NCI-H2196 (cell line): ENCODE results near the gene NFKBIE.

Experiments
- DNase-seq: peaks from one replicate; lab custom pipeline; 2025; ENCODE audit not compliant: unreplicated experiment; lab: John Stamatoyannopoulos, UW

NFKBIE gene

DNA sequence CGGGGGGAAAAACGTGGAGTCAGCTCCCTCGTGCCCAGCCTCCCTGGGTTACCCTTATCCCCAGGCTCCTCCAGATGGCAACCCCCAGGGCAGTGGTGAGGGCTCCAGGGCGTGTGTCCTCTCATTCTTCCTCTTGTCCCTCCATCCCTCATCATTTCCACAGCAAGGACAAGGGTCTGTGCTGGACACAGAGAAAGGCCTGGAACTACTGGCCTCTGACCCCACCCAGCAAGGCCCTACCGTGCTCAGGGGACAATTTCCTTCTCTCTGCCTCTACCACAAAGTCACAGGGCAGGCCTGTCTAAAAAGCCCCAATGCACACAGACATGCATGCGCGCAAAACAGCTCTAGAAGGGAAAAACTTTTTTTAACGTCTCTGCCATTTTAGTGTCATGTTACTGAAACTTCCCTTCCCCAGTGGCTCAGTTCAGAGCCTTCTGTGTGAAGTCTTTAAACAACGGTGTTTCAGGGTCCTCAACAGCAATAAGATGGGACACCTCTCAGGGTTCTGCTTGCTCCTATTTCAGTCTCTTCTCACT lies 7.0 kb downstream of the NFKBIE start:
- no peak for DNase-seq

DNA sequence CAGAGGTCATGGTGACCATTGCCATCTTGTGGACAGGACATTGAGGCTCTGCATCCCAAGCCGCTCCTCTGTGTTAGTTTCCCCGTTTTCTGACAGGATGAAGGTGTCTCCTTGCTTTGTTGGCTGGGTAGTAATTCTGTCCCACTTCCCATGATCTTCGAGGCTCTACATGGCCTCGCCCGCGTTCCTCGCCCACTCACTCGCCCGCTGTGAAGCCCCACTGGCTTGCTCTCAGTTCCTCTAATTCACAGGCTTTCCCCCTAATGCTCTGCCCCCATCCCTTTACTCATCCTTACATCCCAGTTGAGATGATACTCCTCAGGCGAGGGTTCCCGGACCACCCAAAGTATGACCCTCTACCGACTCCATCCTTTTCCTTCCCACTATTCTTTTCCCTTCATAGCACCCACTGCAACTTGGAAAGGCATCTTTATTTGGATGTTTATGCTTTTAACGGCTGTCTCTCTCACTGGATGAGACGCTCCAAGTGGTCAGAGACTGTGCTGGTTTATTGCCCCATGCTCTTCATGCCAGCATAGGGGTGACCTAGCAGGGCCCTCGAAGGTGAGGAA lies 7.5 kb downstream of the NFKBIE start:
- DNase-seq: no peak

DNA sequence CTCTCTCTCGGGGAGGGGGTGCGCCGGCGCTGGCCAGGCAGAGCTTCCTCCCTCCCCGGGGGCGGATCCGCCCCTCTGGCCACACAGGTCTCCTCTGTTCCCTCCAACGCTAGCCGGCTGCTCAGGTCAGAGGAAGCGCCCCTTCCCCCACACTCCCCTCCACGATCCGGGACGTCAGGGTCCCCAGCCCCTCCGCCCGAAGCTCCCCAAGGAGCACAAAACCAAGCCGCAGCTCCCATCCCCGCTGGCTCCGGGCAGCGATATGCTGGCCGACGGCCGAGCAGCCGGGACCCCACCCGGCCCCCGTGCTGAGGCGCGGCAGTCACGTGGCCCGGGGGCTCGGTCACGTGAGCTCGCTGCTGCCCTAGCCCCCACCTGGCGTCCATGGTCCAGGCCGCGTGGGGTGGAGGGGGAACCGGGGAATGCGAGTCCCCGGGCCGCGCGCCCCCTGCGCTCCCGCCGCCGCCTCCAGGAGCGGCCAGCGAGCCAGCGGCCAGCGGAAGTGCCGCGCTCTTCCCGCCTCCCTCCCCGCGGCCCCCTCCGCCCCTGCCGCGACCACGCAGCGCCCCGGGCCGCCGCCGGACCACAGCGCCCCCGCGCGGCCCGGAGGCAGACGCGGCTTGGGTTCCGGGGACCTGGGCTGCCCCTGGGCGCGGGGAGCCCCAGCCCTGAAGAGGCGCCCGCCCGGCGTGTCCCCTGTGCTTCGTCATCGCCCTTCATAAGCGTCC lies 8.2 kb downstream of the NFKBIE start, which contains the start of gene SLC35B2:
SLC35B2 (minus strand) TSS at position 504 of the 728 bp plus-strand sequence; CDS start at position 386, 118 bp downstream.
- peak; percentile 88 for DNase-seq

DNA sequence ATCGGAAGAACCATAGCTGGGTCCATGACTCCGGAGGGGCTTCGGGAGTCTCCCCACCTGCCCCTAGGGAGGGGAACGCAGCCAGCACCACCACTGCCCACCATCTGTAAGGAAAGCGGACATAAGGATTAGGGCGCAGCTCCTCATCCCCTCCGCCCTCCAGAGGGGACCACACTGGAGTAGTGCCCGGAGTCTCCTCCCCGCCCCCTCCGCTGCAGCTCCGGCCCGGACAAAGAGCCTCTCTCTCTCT lies 8.7 kb downstream of the NFKBIE start:
- DNase-seq: no peak

DNA sequence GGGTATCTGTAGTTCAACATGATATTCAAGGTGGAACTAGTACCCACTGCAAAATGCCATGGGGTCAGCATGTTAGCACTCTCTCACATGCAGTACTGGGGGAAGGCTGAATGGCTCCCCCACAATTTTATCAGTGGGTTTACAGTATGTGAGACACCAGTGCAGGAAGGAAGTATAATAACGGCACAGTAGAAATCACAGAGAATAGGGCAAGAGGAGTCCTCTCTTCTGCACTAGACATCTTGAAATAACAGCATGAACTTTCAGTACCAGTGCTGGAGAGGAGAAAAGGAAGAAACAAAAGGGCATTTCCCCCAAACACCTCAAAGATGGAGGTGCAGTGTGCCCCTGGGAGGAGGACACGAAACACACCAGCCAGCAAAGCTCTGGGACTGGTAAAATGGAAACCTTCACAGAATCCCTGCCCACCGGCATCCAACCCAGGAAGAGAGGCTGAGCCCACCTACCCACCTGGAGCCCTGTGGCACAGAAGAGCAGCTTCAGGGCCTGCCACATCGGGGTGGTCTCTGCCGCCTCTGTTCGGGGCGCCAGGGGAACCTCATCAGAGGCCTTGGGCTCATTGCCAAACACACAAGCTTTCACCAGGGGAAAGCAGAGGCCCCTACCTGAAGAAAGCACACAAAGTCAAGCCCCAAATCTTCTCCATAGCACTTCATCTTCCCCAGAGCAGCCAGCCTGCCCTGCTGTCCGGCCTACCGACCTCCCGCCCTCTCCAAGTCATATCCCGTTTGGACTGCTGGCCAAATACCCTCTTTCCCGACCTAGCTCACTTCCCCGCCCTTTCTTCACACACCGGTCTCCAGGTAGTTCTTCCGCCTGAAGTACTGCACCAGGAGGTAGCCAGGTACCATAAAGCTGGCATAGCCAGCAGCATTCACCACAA lies 9.2 kb downstream of the NFKBIE start:
- DNase-seq: no peak

DNA sequence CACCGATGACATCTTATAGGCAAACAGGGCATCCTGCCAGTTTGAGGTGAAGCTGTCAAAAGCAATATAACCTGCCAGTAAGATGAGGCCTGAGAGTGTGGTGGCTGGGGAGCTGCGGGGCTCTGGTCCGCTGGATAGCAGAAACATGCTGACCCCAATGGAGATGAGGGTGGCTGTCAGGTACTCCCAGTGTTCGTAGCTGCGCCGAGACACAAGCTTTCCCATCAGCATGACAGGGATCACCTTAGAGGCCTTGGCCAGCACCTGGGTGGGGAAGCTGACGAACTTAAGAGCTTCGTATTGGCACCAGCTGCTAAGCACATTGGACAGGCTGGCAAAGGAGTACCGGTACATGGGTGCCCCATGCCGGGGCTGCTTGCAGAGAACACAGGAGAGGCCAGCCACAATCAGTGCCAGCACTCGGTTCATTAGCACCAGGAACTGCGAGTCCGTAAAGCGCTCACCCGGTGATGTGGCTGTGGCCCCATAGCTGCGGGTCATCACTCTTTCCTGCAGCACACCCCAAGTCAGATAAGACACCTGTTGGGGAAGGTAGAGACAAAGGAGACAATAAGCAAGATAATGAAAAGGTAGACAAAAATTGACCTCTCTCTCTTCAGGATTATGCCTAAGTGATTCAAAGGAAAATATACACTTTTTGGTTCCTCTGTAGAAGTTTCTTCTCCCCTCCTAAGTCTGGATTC lies 10.1 kb downstream of the NFKBIE start:
- no peak for DNase-seq

DNA sequence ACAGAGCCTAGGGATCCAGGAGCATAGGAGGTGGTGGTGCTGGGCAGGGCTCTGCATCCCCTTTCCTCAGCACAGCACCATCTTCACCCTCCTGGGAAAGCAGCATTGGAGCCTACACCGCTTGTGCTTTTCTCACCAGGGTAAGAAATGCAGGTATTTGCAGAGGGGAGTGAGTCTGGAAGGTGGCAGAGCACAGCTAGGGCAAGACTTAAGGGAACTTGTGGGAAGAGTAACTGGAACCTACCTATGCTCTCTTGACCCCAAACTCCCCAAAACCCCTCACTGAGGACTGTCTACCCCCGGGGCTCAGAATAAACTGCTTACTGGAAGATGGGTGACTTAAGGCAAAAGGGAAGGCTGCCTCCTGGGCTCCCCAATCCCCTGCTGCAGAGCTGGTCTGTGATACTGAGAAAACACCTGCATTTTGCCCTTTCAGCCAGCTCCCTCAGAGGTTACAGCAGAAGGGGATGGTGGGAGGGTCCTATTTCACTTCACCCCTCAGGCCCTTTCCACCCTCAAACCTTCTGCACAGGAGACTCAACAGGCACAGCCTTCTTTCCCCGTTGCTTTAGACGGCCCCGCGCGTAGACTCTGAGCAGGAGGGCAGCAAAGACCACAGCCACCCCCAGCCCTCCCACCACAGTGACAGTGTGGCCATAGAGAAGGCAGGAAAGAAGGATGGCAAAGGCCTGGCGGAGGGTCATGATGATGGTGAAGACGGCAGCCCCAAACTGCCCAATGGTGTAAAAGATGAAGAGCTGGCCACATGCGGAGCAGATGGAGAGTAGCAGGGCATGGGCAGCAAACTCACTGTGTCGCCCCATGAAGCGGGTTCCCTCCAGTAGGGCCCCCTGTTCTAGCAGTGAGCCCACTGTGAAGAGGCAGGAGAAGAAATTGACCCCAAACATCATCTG lies 10.9 kb downstream of the NFKBIE start:
- no peak for DNase-seq

DNA sequence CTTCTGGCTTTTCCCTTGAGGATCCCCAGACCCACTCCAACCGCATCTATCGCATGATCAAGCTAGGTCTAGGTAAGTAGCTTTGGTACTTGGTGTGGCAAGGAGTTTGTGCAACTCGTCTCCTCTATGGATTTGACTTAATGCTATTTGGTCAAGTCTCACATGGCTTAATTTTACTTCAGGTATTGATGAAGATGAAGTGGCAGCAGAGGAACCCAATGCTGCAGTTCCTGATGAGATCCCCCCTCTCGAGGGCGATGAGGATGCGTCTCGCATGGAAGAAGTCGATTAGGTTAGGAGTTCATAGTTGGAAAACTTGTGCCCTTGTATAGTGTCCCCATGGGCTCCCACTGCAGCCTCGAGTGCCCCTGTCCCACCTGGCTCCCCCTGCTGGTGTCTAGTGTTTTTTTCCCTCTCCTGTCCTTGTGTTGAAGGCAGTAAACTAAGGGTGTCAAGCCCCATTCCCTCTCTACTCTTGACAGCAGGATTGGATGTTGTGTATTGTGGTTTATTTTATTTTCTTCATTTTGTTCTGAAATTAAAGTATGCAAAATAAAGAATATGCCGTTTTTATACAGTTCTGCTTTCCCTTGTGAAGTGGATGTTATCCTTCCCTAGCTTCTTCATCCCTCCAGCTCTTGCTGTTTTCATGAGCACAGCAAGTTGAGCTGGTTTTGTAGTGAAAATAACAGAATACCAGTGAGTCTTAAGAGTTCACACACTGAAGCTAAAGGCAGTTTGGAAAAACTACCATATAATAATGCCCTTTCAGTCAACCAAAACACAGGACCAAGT lies 11.8 kb downstream of the NFKBIE start:
- peak; percentile 42 for DNase-seq

DNA sequence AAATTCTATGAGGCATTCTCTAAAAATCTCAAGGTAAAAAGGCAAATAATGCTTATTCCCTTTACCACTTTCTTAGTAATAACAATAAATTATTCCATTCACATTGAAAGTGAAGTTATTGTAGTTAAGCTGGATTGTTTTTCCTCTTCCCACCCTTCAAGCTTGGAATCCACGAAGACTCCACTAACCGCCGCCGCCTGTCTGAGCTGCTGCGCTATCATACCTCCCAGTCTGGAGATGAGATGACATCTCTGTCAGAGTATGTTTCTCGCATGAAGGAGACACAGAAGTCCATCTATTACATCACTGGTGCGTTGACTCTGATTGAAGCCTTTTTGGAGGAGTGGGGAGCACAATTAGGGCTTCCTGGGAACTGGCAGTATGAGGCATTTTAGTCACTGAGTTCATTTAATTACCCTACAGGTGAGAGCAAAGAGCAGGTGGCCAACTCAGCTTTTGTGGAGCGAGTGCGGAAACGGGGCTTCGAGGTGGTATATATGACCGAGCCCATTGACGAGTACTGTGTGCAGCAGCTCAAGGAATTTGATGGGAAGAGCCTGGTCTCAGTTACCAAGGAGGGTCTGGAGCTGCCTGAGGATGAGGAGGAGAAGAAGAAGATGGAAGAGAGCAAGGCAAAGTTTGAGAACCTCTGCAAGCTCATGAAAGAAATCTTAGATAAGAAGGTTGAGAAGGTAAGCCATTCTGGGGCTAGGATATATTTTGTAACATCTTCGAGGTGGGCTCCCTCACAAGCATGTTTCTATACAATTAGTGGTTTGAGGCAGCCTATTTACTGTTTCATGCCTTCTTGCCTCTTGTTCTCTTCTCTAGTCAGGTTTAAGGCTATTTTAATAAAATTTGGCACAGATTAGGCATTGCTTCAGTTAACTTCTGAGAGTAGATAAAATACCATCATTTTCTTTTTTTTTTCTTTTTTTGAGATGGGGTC lies 13.5 kb downstream of the NFKBIE start:
- no peak for DNase-seq

DNA sequence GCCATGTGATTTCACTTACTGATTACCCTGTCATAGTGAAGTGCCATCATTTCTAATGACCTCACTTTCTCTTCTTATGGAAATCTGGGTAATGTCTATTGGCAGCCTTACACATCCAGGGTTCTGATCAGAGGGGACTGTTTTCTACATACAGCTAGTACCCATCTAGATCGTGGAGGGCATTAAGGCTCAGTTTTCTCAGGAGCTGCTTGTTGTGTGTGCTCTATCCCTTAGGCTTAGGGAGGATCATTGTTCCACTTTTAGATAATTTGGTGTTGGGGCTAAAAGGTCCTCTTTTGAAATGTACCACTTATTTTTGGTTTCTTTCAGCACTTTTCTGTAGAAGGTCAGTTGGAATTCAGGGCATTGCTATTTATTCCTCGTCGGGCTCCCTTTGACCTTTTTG lies 14.6 kb downstream of the NFKBIE start:
- DNase-seq: no peak

DNA sequence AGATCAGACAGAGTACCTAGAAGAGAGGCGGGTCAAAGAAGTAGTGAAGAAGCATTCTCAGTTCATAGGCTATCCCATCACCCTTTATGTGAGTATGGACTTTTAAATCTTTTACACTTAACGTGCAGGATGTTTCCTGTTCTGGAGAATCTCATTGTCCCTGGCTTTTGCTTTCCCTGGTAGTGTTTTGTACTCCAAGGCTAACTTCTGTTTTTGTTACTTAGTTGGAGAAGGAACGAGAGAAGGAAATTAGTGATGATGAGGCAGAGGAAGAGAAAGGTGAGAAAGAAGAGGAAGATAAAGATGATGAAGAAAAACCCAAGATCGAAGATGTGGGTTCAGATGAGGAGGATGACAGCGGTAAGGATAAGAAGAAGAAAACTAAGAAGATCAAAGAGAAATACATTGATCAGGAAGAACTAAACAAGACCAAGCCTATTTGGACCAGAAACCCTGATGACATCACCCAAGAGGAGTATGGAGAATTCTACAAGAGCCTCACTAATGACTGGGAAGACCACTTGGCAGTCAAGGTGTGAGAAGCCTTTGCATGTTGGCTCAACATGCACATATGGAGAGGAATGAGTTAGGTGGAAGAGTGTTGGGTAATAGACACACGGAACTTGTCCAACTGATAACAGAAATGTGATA lies 15.2 kb downstream of the NFKBIE start:
- no peak for DNase-seq

DNA sequence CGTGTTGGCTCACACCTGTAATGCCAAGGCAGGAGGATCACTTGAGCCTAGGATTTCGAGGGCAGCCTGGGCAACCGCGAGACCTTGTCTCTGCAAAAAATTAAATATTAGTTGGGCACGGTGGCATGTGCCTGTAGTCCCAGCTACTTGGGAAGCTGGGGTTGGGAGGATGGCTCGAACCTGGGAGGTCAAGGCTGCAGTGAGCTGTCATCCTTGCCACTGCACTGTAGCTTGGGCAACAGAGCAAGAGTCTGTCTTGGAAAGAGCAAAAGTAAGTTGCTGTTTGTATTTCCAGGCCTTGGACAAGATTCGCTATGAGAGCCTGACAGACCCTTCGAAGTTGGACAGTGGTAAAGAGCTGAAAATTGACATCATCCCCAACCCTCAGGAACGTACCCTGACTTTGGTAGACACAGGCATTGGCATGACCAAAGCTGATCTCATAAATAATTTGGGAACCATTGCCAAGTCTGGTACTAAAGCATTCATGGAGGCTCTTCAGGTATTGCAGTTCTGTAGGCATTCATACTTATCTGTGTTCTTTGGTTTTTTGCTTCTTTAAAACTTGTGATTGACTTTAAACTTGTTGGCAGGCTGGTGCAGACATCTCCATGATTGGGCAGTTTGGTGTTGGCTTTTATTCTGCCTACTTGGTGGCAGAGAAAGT lies 16.1 kb downstream of the NFKBIE start:
- DNase-seq: no peak

DNA sequence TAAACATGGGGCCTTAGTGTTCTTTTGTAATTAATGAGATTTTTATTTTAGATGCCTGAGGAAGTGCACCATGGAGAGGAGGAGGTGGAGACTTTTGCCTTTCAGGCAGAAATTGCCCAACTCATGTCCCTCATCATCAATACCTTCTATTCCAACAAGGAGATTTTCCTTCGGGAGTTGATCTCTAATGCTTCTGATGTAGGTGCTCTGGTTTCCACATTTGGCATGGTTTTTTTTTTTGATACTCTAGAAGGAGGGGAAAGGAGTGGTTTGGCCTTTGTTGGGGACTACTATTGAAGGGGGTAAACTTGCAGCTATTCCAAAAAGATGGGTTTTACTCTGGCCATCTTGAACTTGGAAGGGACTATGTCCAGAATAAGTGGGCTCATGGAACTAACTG lies 16.8 kb downstream of the NFKBIE start:
- no peak for DNase-seq

DNA sequence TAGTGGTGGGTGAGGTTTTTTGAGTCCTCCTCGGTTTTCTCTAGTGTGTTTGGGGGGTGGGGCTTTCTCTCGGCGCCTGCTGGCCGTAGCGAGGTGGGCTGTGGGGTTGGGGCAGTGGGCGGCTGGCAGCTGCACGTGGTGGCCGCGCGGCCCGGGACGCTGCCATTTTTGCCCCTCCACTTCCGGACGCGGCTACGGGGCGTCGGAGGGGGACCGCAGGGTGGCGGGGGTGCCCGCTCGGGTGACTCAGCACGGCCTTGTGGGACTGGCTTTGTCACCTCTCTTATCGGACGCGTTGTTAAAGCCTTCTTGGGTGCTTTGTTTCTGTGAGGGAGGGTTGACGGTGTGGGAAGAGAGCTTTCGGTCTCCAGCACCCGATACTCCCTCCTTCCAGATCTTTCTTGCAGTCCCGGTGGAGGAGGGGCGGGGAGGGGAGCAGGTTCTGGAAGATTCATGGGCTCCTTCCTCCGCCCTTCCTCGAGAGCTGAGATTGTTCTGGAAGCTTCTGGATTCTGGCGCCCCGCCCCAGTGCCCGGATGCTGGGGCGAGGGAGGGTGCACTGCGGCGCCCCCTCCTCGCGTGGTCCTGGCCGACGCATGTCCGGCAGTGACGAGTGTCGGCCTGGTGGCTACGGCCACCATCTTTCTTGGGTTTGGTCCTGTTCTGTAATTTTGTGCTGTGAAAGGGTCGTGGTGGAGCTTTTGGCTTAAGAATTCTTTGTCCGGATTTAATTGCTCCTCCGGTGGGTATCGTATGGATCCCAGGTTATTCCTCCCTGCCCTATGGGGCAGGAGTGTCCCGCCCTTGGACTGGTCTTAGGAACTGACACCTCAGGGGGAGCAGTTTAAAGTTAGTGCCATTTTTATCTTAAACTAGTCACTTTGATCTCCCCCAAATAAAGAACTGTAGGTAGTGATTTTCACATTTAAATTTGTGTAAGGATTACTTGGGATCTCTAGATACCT lies 17.7 kb downstream of the NFKBIE start:
- DNase-seq: peak; percentile 33

DNA sequence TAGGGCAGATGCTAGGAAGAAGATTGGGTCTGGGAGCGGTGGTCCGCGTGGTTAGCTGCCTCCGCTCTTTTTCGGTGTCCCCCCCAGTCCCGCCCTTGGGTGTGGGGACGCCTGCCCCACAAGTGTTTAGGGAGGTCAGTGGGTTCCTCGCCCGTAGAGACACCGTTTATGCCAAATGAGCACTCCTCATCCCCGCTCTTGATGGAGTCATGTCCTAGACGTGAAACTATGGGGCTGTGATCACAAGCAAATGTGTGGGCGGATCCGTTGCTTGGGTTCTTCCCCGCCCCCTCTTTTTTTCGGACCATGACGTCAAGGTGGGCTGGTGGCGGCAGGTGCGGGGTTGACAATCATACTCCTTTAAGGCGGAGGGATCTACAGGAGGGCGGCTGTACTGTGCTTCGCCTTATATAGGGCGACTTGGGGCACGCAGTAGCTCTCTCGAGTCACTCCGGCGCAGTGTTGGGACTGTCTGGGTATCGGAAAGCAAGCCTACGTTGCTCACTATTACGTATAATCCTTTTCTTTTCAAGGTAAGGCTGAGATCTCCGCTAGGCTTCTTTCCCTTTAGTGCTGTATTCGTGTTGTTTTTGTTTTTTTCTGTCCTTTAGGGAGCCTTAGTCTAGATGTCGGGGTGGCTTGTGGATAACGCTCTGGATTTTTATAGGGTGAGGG lies 18.6 kb downstream of the NFKBIE start, which contains the start of gene HSP90AB1:
HSP90AB1 (plus strand) TSS at position 439 of the 675 bp plus-strand sequence. CDS start 1,529 bp downstream, outside the sequence.
- DNase-seq: peak; percentile 97
